Endothelial cell (in vitro differentiated cells): ENCODE data around the gene KDM4C. TPM values are rescaled to one million over a fixed set of nuclear protein-coding genes. Genes with fewer than 3 reads are reported as not detected.
A peak's percentile ranks its signal among the peaks of the same experiment; 100 is the strongest.

ENCODE experiments used
- DNase-seq: peaks from one replicate; pipeline ENCODE4 v3.0.0; 2021; ENCODE audit warnings: low spot score
- H3K27ac Mint-ChIP-seq: one replicate; pipeline ENCODE4 v1.8.0; 2021; ENCODE audit warnings: mixed read lengths, inconsistent platforms; ENCODE audit not compliant: unreplicated experiment
- H3K27me3 Mint-ChIP-seq: one replicate; pipeline ENCODE4 v1.8.0; 2021; ENCODE audit warnings: mild to moderate bottlenecking, moderate library complexity, mixed read lengths, inconsistent platforms; ENCODE audit not compliant: unreplicated experiment
- H3K36me3 Mint-ChIP-seq: one replicate; pipeline ENCODE4 v1.8.0; 2021; ENCODE audit warnings: mild to moderate bottlenecking, low read depth, mixed read lengths, inconsistent platforms; ENCODE audit not compliant: unreplicated experiment
- H3K4me1 Mint-ChIP-seq: one replicate; pipeline ENCODE4 v1.8.0; 2021; ENCODE audit warnings: mild to moderate bottlenecking, mixed read lengths, inconsistent platforms; ENCODE audit not compliant: unreplicated experiment
- H3K4me3 Mint-ChIP-seq: one replicate; pipeline ENCODE4 v1.8.0; 2021; ENCODE audit warnings: mild to moderate bottlenecking, mixed read lengths, inconsistent platforms; ENCODE audit not compliant: unreplicated experiment
- H3K9me3 Mint-ChIP-seq: one replicate; pipeline ENCODE4 v1.8.0; 2021; ENCODE audit warnings: mixed read lengths, inconsistent platforms; ENCODE audit not compliant: unreplicated experiment
- total RNA-seq: library from RNA; stranded (reverse); fragmentation: NEBNext Ultra II Directional; extraction: Animal tissue kit (Norgen Biotek cat#: 25700); gene quantifications from one replicate; pipeline ENCODE4 v1.2.1, GENCODE V29; 2021; ENCODE audit not compliant: unreplicated experiment
- TF ChIP-seq, protein P1 (sequence below): fragments of 200-600 bp; sonication (generic); IDR thresholded peaks from one replicate; pipeline ENCODE4 v1.5.0; 2021; ENCODE audit warnings: antibody characterized with exemption; ENCODE audit not compliant: unreplicated experiment

The KDM4C gene
- total RNA-seq, 1 donor from 2014 or later, result 21.0 TPM

DNA sequence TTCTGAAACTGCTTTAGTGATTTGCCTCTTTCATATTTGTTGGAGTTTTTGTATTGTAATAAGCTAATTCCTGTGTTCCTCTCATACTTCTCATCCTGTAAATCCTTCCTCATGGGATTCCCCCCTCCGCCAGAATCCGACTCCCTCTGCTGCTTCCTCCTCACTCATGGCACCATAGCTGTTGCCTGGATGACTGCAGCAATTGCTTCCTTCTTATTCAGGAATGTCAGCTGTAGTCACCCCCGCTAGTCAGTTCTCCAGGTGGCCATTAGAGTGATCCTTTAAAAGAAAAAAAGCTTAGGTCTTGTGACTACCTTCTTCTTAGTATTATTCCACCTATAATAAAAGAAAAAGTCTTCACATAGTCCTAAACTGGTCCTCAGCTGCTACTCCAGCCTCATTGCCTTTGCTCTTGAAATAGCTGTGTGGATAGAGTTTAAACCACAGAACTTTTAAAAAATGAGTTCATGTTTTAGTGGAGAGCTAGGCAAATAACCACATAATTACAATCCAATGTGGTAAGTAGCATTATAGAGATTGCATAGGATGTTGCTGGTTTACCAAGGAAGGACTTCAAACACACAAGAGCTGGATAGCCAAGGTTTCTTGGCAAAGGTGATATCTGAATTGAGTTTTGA lies 227.3 kb downstream of the KDM4C start:
- Mint-ChIP-seq H3K4me1 (peaks cover 5% of the 10 kb centered on the region), H3K27ac (peak overlapping the region; percentile 0), H3K27me3 (no peaks in the 10 kb centered on the region), H3K9me3 (no peaks in the 10 kb centered on the region), H3K4me3 (no peak overlapping the region), H3K36me3 (peaks cover 3% of the 10 kb centered on the region)
- TF ChIP-seq, protein P1, sequence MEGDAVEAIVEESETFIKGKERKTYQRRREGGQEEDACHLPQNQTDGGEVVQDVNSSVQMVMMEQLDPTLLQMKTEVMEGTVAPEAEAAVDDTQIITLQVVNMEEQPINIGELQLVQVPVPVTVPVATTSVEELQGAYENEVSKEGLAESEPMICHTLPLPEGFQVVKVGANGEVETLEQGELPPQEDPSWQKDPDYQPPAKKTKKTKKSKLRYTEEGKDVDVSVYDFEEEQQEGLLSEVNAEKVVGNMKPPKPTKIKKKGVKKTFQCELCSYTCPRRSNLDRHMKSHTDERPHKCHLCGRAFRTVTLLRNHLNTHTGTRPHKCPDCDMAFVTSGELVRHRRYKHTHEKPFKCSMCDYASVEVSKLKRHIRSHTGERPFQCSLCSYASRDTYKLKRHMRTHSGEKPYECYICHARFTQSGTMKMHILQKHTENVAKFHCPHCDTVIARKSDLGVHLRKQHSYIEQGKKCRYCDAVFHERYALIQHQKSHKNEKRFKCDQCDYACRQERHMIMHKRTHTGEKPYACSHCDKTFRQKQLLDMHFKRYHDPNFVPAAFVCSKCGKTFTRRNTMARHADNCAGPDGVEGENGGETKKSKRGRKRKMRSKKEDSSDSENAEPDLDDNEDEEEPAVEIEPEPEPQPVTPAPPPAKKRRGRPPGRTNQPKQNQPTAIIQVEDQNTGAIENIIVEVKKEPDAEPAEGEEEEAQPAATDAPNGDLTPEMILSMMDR, result no peak
- no peak for DNase-seq

DNA sequence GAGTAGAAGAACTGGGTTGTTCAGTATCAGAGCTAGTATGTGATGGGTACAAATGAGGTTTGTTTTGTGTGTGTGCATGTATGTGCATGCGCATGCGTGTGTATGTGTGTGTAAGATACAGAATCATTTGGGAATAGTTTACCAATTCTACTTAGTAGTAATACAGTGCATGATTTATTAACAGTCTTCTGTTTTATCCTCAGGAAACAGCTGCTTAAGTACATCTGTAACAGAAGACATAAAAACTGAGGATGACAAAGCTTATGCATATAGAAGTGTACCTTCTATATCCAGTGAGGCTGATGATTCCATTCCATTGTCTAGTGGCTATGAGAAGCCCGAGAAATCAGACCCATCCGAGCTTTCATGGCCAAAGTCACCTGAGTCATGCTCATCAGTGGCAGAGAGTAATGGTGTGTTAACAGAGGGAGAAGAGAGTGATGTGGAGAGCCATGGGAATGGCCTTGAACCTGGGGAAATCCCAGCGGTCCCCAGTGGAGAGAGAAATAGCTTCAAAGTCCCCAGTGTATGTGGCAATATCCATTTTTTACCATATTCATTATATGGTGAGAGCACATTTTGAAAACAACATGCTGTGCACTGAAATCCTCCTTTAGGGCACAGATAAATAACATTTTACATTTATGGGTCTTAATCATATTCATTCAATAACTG lies 228.5 kb downstream of the KDM4C start:
- Mint-ChIP-seq H3K27ac (no peak overlapping the region), H3K4me1 (peaks cover 5% of the 10 kb centered on the region), H3K4me3 (no peak overlapping the region), H3K9me3 (no peaks in the 10 kb centered on the region), H3K36me3 (peaks cover 3% of the 10 kb centered on the region), H3K27me3 (no peaks in the 10 kb centered on the region)
- no peak for DNase-seq
- TF ChIP-seq, protein P1, result no peak

DNA sequence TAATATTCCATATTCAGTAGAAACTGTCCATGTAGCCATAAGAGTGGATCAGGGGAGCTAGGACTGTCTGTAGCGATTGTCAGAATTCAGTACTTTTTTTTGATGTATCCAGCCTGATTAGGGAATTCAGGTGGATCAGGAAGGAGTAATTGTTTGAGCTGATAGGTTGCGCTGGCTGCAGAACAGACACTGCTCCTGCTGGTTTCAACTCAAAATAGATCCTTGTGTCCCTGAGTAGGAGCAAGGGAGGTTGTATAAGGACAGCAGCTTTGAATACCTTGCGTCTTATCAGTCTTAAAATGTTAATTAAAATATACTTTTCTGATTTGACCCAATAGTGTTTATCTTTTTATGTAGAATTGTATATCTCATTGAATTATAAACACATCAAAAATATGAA lies 229.6 kb downstream of the KDM4C start:
- TF ChIP-seq, protein P1, result no peak
- Mint-ChIP-seq H3K36me3 (peaks cover 3% of the 10 kb centered on the region), H3K4me1 (peaks cover 5% of the 10 kb centered on the region), H3K27me3 (no peaks in the 10 kb centered on the region), H3K27ac (no peak overlapping the region), H3K9me3 (no peaks in the 10 kb centered on the region), H3K4me3 (no peak overlapping the region)
- no peak for DNase-seq

DNA sequence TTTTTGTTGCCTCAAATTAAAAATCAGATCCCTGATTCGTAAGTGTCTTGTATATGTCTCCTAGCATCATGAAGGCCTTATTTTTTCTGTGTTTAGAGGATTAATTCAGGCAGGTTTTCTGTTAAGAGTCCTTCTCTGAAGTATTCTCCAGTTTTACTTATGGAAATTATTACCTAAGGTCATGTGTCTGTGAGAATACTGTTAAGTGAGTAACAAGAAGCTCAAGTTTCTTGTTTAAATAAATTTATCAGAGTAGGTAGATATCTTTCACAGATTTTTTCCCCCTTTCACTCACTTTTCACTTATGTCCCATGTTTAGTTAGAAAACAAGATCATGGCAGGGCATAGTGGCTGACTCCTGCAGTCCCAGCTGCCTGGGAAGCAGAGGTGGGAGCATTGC lies 233.6 kb downstream of the KDM4C start:
- H3K9me3 Mint-ChIP-seq, result no peaks in the 10 kb centered on the region
- TF ChIP-seq, protein P1, result no peak
- H3K27ac Mint-ChIP-seq, result no peak overlapping the region
- peaks cover 5% of the 10 kb centered on the region for H3K36me3 Mint-ChIP-seq
- DNase-seq, result no peak
- no peaks in the 10 kb centered on the region for H3K27me3 Mint-ChIP-seq
- H3K4me1 Mint-ChIP-seq, result peaks cover 10% of the 10 kb centered on the region
- H3K4me3 Mint-ChIP-seq, result no peak overlapping the region

DNA sequence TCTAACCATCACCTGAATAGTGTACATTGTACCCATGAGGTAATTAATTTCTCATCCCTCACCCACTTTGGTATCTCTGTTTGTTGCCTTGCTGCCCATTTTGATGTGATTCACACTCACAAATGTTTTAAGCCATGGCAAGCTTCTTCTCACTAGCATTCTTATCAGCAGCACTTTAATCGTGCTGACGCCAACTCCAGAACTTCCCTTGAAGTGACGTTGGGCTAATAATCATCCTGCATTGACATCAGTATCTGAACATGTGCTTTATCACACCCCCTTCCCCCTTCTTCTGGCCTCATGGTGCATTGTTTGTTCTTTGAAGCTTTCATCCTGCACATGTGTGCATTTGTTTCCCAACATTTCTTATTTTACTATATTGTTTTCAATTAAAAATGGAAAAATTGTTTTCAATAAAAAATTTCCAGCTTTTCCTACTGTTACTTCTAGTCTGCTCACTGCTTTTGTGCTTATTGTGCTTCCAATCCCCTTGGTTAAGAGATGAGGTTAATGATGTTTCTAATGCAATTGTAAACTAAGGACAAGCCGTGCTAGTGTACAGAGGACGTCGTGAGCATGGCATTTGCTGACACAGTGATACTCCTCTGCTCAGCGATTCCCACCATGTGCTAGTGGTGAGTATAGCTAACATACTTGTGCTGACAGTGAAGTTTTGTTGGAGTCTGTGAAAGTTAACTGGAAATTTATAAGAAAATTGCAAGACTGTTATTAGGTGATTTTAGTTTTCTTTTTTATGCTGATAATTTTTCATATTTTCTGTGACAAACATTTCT lies 238.5 kb downstream of the KDM4C start:
- DNase-seq, result no peak
- H3K27me3 Mint-ChIP-seq, result no peaks in the 10 kb centered on the region
- peaks cover 5% of the 10 kb centered on the region for H3K36me3 Mint-ChIP-seq
- TF ChIP-seq, protein P1, result no peak
- H3K4me1 Mint-ChIP-seq, result peaks cover 10% of the 10 kb centered on the region
- no peak overlapping the region for H3K4me3 Mint-ChIP-seq
- no peaks in the 10 kb centered on the region for H3K9me3 Mint-ChIP-seq
- no peak overlapping the region for H3K27ac Mint-ChIP-seq
